NCI-H2196 treated with DMSO at 0.1 percent for 48 hours (cell line): Measurements from ENCODE around the gene POU2F1.
"Not testable (repeated sequence)": the region's sequence is repeated elsewhere in the genome, so short reads cannot be mapped to it uniquely, and the experiment has no call there.

ENCODE experiments used
- DNase-seq: peaks from one replicate; lab custom pipeline; 2025; ENCODE audit not compliant: unreplicated experiment; lab: John Stamatoyannopoulos, UW

Gene POU2F1

DNA sequence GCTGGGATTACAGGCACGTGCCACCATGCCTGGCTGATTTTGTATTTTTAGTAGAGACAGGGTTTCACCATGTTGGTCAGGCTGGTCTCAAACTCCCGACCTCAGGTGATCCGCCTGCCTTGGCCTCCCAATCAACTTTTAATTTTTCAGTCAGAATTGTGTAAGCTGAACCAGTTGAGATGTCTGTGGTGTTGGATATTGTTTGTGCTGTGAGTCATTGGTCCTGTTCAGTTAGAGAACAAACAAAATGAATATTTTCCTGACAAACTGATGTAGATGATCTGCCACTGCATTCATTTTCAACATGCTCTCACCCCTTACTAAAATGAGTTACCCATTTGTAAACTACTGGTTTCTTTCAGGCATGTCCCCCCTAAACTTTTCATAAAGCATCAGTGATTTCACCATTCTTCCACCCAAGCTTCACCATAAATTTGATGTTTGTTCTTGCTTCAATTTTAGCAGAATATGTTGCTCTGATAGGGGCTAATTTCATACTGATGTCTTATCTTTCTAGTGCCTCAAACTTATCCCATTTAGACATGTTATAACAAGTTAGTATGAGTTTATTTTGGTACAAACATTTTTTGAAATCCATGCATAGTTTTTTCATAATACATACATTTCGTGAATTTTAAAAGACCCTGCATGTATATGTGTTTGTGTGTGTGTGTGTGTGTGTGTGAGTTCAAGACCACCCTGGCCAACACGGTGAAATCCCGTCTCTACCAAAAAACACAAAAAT, 15.2 kb upstream of the POU2F1 start:
- DNase-seq: not testable (repeated sequence)

DNA sequence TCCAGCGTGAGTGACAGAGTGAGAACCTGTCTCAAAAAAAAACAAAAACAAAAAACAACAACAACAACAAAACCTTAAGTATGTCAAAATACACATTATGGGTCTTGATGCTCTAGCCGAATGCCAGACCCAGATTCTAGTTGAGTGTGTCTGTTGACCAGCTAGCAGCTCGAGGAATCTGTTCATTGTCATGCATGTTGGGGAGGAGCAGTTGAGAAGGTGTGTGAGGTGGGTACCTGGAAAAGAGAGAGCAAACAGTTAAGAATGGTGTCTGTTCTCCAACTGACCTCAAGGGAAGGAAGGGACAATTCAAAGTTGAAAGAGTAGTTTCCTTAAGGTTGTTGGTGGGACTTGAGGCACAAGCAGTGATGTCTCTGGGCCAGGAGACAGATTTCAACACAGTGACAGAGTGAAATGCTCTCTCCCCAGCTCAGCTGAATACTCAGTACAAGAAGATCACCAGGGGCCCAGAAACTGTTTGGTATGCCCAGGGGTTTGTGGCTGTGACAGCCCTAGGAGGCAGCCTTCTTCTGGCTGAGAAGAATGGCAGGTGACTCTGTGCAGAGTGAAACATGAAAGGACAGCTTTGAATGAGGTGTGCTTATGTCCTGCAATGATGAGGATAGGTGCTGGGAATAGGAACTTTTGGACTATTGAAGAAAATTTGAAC, 14.4 kb upstream of the POU2F1 start:
- no peak for DNase-seq

DNA sequence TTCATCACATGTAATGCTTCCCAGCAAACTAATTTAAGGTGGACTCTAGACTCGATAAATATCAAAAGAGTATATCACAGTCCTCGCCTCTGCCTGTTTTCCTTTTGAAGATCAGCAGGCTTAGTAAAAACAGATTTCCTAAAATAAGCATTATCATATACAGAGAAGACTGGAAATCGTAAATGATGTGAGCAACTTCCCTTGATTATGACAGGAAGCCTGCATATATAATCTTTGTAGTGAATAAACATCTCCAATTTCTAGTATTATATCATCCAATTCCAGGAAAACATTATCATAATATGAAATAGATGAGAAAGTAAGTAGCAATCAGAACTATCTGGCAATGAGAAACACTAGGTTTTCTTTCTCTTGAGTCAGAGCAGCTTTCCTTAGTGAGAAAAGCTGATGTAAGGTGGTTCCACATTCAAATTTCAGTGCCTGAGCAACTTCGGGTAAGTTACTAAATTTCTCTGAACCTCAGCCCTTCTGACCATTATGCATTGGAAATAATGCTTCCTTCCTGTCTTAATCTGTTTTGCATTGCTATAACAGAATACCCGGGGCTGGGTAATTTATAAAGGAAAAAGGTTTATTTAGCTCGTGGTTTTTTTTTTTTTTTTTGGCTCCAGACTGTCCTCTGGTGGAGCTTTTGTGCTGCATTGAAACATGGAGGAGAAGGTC, 12.6 kb upstream of the POU2F1 start:
- DNase-seq: no peak

DNA sequence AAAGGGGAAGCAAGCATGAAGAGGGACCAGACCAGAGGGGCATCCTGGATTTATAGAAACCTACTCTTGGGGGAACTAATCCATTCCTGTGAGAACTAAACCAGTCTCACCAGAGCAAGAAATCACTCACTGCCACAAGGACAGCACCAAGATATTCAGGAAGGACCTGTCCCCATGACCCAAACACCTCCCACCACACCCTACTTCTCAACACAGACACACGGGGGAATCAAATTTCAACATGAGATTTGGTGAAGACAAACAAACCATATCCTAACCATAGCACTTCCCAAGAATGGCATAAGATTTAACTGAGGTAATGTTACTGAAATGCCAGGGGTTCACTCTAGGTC, 12.1 kb upstream of the POU2F1 start:
- DNase-seq: no peak

DNA sequence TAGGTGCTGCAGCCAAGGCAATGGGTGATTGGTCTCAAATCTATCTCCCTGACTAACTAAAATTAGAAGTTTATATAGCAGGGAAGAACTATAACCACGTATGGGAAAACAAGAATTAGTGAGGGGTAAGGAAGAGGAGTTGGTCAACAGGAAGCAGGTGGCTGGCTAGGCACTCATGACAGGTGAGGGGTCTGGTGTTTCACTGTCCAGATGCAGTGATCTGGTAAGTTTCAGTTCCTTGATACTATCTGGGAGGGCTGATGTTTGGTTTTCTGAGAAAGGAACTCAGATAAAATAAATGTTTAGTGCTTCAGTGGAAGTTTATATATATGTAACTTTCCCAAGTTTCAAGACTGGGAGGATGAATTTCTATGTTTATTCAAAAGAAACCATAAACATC, 11.6 kb upstream of the POU2F1 start:
- DNase-seq: no peak

DNA sequence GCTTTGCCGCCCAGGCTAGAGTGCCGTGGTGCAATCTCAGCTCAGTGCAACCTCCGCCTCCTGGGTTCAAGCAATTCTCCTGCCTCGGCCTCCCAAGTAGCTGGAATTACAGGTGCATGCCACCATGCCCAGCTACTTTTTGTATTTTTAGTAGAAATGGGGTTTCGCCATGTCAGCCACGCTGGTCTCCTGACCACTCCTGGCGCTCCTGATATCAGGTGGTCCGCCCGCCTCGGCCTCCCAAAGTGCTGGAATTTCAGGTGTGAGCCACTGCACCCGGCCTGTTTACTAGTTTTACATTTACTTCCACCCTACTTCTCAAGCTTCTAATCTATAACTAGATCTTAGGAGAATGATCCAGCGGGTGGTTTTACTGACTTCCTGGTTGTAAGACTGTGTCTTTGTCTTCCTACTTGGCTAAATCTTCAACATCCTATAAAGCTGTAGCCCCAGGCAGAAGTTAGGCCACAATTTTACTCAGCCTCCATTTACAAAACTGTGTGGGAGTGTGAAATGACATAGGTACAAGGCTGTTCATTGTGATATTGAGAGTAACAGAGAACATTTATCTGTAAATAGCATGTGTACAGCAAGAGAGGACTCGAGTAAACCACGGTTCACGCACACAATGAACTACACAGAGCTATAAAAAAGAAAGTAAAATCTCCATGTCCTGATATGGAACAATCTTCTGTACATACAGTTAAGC, 9.6 kb upstream of the POU2F1 start:
- no peak for DNase-seq

DNA sequence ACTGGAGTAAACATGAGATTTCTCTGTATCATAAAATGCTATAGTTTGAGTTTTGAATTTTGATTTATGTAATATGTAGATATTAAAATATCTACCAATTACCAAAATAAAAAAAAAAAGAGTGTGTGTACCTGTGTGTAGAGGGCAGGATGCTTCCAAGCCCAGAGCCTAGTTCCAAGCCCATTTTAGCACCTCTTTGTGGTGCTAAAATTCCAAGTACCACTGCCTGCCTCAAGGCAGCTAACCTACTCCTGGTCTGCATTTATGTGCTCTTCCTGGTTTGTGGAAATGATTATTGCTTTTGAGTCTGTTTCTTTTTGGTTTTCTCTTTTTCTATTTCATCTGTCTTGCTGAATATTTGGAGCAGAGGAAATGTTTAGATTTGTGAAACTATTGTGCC, 8.7 kb upstream of the POU2F1 start:
- no peak for DNase-seq

DNA sequence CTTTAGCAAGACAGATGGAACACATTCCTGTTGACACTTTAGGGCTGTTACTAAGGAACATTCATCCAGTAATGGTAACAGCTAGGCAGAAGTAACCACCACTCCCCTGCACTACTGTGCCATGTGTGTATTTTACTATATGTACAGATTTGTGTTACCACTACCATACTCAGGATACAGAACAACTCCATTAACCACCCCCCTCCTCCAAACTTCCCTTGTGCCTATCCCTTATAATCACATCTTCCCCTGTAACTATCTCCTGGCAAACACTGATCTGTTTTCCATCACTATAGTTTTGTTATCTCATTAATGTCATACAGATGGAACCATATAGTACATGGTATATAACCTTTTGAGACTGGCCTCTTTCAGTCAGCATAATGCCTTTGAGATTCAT, 3.9 kb upstream of the POU2F1 start:
- no peak for DNase-seq

DNA sequence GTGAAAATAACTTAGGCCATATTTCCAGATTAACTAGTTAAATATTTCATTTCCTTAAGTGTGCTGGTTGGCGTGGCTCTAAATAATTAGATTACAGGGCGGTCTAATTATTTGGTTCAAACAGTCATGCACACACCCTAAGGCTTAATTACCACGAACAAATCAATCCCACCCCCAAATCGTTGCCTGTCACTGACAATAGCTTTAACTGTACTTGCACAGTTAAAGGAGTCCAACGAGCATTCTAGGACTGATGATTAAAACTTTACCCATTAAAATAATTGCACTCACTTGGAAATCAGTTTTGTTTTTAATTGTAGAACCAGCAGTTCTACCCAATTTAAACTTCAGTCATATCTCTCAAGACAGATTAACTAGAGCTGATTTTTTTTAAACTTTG, 1.5 kb upstream of the POU2F1 start:
- DNase-seq: no peak

DNA sequence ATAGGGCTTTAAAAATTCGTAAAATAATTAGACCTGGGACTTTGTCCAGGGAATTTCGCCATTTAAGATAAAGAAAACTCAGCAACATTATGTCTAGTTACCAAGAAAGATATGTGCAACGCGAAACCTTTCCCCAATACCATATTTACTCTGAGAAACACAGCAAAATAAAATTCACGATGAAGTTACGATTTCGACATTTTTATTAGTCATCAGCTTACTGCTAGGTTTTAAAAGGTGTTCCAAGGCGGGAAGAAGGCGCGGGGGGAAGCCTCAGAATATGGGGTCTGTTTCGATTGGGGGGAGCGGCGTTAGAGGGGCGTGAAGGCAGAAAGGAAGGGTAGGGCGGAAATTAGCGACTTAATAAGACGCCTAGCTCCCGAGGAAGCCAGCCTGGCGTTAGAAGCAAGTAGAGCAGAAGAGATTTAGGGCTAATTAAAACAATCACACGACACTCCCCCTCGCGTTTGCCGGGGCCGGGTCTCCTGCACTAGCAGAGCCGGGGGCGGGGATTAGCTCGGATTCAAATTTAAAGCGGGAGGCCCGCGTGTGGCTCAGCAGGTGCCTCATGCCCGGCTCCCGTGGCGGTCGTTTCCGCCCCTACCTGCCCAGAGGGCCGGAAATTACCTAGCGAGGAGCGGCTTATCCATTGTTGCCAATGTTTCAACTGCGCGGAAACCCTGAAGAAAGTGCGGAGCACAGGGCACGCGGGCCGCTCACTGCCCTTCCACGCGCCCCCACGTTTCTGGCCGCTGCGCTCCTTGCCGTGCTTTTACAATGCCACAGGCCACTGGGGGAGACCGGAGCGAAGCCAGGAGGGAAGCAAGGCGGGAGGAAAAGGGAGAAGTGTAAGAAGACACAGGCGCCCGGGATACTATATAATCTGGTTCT, 795 bp upstream of the POU2F1 start:
- peak; percentile 82 for DNase-seq

DNA sequence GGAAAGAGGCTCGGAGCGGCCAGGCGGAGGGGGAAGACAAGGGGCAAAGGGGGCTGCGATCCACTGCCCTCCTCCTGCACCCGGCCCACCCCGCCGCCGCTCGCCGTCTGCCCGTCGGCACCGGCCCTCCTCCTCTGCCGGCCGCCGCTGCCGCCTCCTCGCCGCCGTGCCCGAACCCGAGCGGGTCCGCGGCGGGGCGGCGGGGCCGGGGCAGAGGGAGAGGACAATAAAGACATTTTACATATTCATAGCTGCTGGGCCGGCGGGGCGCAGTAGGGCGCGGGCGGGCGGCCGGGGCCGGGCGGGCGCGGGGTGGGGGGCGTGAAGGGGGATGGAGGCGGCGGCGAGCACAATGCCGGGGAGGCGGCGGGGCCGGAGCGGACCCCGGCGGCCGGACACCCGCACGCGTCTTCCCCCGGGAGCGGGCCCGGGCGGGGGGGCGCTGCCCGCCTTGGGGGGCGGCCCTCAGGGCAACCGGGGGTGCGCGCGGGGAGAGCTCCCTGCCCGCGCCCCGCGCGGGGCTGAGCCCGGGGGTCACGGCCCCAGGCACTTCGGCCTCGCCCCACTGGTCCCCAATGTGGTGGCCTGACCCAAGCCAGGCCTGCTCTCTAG, 546 bp downstream of the POU2F1 start:
- DNase-seq: no peak

DNA sequence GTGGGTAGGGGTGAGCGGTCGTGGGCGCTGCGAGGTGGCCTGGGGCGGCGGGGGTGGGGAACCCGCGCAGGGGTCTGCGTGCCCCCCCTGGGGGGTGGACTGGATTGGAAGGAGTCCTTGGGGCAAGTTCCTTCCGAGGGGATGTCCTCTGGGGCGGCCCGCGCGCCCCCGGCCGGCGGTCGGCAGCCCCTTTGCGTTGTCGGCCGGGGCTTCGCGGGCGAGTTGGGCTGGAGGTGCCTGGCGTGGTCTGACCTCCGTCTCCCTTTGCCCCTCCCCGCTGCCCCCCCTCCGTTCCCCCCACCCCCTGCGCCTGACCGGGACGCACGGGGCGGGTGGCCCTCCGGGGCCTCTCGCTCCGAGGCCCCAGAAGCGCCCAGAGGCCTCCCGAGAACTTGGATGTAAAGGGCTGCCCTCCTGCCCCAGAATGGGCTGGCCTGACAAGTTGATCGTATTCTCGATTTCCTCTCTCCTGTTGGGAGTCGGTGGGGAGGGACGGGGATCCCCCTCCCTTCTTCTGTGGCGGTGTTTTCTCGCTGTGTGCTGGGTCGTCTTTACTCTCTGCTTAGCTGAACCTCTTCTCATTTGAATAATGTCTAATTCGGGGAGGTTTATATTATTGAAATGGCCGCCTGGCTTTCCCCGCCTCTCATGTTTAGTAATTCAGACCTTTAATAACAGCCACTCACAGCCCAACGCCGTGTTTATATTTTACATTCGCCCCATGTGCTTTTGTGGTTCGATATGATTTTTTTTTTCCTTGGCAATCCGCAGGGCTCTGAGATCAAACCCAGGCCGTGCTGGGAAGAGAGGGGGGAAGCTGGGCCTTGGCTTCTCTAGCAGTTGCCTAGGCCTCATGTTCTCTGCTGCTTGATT, 1.3 kb downstream of the POU2F1 start:
- DNase-seq: peak; percentile 34

DNA sequence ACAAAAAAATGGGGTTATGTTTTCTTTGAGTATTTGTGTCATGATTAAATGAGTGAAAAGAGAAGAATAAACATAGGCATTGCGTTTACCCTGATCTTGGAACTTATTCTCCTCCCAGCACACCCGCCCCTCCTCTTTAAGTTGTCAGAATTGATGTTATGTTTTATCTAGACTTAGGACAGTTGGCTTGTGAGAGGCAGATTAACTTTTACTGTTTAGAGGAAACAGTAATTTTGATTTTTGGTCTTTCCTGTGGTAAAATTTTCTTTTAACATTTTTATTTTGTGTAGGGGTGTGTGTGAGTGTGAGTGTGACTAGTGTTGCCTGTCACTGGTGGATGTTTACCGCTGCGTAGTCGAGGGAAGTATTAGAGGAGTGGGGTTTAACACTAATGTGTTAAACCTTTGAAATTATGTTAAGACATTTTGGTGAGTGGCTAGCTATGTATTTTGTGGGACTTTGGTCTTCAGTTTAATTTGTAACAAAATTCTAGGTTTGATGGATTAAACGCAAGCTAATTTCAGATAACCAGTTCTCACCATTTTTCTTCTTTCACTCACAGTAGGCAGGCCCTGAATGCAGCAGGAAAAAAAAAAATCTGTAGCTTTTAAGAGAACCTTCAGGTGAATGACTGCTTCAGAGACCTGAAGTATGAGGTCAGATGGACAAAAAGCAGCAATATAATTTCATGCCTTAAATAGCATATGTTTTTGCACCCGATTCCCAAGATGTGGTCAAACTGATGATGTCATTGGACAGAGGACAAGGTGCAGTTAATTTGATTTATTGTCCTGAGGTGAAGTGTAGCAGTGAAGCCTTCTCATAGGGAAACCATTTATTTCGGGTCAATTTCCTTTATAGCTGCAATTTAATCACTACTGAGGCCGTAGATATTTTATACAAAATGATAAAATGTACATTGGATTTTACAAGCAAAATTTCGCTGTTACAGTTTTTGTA, 2.7 kb downstream of the POU2F1 start:
- no peak for DNase-seq

DNA sequence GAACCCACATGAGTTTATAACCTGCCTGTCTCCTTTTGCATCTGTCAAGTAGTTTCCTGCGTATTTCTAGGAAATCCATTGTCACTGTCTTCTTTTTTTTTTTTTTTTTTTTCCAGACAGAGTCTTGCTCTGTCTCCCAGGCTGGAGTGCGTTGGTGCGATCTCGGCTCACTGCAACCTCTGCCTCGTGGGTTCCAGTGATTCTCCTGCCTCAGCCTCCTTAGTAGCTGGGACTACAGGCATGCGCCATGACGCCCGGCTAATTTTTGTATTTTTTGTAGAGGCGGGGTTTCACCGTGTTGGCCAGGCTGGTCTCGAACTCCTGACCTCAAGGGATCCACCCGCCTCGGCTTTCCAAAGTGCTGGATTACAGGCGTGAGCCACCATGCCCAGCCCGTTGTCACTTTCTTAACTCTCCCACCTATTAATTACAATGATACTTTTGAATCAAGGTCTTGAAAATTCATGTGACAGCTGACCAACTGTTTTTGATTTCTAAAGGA, 4.1 kb downstream of the POU2F1 start:
- DNase-seq: not testable (repeated sequence)

DNA sequence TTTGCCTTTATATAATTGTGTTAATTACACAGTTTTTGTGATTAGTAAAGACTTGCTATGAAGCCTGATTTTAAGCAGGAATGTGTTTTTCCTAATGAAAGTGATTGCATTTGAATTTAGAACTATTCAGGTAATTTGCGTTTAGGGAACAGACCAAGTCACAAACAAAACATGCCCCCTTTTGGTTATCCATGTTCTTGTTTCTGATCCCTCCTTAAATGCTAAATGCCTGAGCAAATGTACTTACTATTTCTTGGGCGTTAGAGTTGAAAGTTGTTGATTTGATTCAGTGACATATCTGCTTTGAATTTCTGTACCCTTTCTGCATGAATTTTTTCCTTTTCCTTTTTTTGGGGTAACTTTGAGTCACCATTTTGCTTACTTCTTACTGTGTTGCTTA, 5.2 kb downstream of the POU2F1 start:
- no peak for DNase-seq

DNA sequence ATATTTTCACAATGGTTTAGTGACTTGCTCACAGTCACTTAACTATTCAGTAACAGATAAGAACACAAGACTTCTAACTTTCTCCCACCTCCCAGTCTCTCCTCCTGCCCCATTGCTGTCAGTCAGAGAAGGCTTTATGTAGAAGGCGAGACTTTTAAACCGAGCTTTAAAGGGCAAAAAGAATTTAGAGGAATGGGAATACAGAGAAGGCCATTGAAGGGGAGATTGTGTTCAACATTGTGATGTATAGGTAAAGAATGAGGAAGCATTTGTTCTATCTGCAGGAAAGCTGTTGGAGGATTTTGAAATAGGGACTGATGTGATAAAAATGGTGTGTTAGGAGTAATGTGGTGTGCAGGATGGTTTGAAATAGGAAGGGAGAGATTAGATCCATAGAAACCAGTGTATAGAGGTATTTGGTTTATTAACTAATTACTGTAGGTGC, 7.3 kb downstream of the POU2F1 start:
- no peak for DNase-seq

DNA sequence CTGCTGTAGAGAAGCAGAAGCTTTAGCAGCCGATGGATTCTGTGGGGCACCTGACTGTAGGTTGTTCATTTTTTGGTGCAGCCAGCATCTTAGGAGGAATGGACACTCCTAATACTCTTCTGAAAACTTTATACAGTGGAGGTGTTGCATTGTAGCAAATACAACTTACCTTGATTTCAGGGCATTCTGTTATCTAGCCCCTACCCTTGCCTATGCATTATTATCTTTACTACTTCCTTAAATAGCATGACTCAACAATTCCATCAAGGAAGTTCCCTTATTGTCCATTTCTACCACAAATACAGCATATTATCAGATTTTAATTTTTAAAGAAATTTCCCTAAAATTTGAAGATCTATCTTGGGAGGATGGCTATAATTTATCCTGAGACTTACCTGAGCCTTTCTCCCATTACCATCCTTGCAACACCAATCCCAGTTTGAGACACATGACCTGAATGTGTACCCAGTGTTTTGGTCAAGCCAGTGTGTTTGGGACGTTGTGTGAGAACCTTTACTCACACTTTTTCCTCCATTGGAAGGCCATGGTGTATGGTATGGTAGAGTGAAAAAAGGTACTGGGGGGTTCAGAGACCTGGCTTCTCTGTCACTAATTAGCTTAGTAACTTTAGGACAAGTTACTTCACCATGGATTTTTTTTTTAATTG, 9.2 kb downstream of the POU2F1 start:
- no peak for DNase-seq
